H9 (cell line): ENCODE results near the gene OR8G5. TPM values are rescaled to one million over a fixed set of nuclear protein-coding genes. Genes with fewer than 3 reads are reported as not detected.

Experiments used
- DNase-seq: peaks from one replicate; pipeline ENCODE4 v3.0.0-alpha.2; 2017
- H2AFZ ChIP-seq: one replicate; pipeline ENCODE4 v1.6.1; 2013; ENCODE audit warnings: mild to moderate bottlenecking, low read length, control low read depth, moderate library complexity
- H2AK5ac ChIP-seq: 2 replicates; pipeline ENCODE4 v1.6.1; 2013; ENCODE audit warnings: low read length, control low read depth, mixed read lengths; ENCODE audit not compliant: insufficient read length
- H2BK120ac ChIP-seq: one replicate; pipeline ENCODE4 v1.6.1; 2013; ENCODE audit warnings: low read depth, mild to moderate bottlenecking, low read length, control low read depth, inconsistent platforms; ENCODE audit not compliant: poor library complexity, severe bottlenecking
- H2BK12ac ChIP-seq: 2 replicates; pipeline ENCODE4 v1.6.1; 2013; ENCODE audit warnings: low read length, control low read depth, mixed read lengths, low read depth; ENCODE audit not compliant: insufficient read length
- H2BK15ac ChIP-seq: 2 replicates; pipeline ENCODE4 v1.6.1; 2013; ENCODE audit warnings: low read depth, low read length, control low read depth
- H2BK20ac ChIP-seq: one replicate; pipeline ENCODE4 v1.6.1; 2013; ENCODE audit warnings: low read depth, mild to moderate bottlenecking, low read length, control low read depth, inconsistent platforms; ENCODE audit not compliant: poor library complexity, severe bottlenecking
- H2BK5ac ChIP-seq: 2 replicates; pipeline ENCODE4 v1.6.1; 2013; ENCODE audit warnings: low read length, control low read depth, mixed read lengths; ENCODE audit not compliant: insufficient read length
- H3K14ac ChIP-seq: 2 replicates; pipeline ENCODE4 v1.6.1; 2013; ENCODE audit warnings: low read length, control low read depth; ENCODE audit not compliant: insufficient read depth
- H3K18ac ChIP-seq: 2 replicates; pipeline ENCODE4 v1.6.1; 2013; ENCODE audit warnings: low read depth, mild to moderate bottlenecking, mixed read lengths, low read length, control low read depth; ENCODE audit not compliant: insufficient read length
- H3K23ac ChIP-seq: 2 replicates; pipeline ENCODE4 v1.6.1; 2013; ENCODE audit warnings: low read length, control low read depth, mixed read lengths, low read depth; ENCODE audit not compliant: insufficient read length
- H3K23me2 ChIP-seq: 2 replicates; pipeline ENCODE4 v1.6.1; 2013; ENCODE audit warnings: low read depth, mild to moderate bottlenecking, mixed read lengths, low read length, control low read depth; ENCODE audit not compliant: insufficient read length, poor library complexity, severe bottlenecking
- H3K27ac ChIP-seq: 2 replicates; pipeline ENCODE4 v1.5.1; 2013; ENCODE audit warnings: low read length, control low read depth, mixed read lengths, low read depth; ENCODE audit not compliant: insufficient read length
- H3K27me3 ChIP-seq: 2 replicates; pipeline ENCODE4 v1.6.1; 2013; ENCODE audit warnings: low read length, control low read depth, inconsistent platforms; ENCODE audit not compliant: insufficient read depth
- H3K4ac ChIP-seq: 2 replicates; pipeline ENCODE4 v1.6.1; 2013; ENCODE audit warnings: low read depth, mild to moderate bottlenecking, control low read depth, inconsistent platforms, low read length, moderate library complexity
- H3K4me1 ChIP-seq: 2 replicates; pipeline ENCODE4 v1.6.1; 2013; ENCODE audit warnings: low read length, control low read depth, inconsistent platforms; ENCODE audit not compliant: insufficient read depth
- H3K4me2 ChIP-seq: 2 replicates; pipeline ENCODE4 v1.6.1; 2013; ENCODE audit warnings: low read length, control low read depth, mixed read lengths; ENCODE audit not compliant: insufficient read length, insufficient read depth
- H3K56ac ChIP-seq: 2 replicates; pipeline ENCODE4 v1.6.1; 2013; ENCODE audit warnings: low read depth, mild to moderate bottlenecking, mixed read lengths, low read length, control low read depth; ENCODE audit not compliant: insufficient read length
- H3K79me1 ChIP-seq: 2 replicates; pipeline ENCODE4 v1.6.1; 2013; ENCODE audit warnings: low read depth, mild to moderate bottlenecking, moderate library complexity, low read length, control low read depth, inconsistent platforms; ENCODE audit not compliant: insufficient read depth, poor library complexity, severe bottlenecking
- H3K79me2 ChIP-seq: 2 replicates; pipeline ENCODE4 v1.6.1; 2013; ENCODE audit warnings: low read length, control low read depth, inconsistent platforms; ENCODE audit not compliant: insufficient read depth
- H3K9ac ChIP-seq: 2 replicates; pipeline ENCODE4 v1.6.1; 2013; ENCODE audit warnings: low read length, control low read depth, mixed read lengths; ENCODE audit not compliant: insufficient read length; ENCODE audit errors: extremely low read depth
- H3K9me3 ChIP-seq: one replicate; pipeline ENCODE4 v1.6.1; 2013; ENCODE audit warnings: low read depth, low read length, inconsistent platforms; ENCODE audit not compliant: control insufficient read depth
- H3T11ph ChIP-seq: one replicate; pipeline ENCODE4 v1.6.1; 2013; ENCODE audit warnings: mild to moderate bottlenecking, low read length, control low read depth, inconsistent platforms
- H4K20me1 ChIP-seq: one replicate; pipeline ENCODE4 v1.6.1; 2013; ENCODE audit not compliant: control insufficient read depth, insufficient read length, insufficient read depth
- H4K5ac ChIP-seq: 2 replicates; pipeline ENCODE4 v1.6.1; 2013; ENCODE audit warnings: low read depth, mild to moderate bottlenecking, mixed read lengths, low read length, control low read depth; ENCODE audit not compliant: insufficient read length
- H4K8ac ChIP-seq: replicated peaks from 2 replicates; pipeline ENCODE4 v1.6.1; 2013; ENCODE audit warnings: low read length, control low read depth, mixed read lengths, low read depth; ENCODE audit not compliant: insufficient read length
- H4K91ac ChIP-seq: 2 replicates; pipeline ENCODE4 v1.6.1; 2013; ENCODE audit warnings: low read depth, mild to moderate bottlenecking, moderate library complexity, mixed read lengths, low read length, control low read depth; ENCODE audit not compliant: insufficient read length
- H3K27ac Mint-ChIP-seq, 3 experiments: 2 replicates in 2 of 3; 3 replicates in 1 of 3; pipeline ENCODE4 v1.8.0; 2020 to 2021; ENCODE audit warnings: mixed read lengths in 3 of 3, mild to moderate bottlenecking in 1 of 3, moderate library complexity in 1 of 3
- H3K27me3 Mint-ChIP-seq: 2 replicates; pipeline ENCODE4 v1.8.0; 2021; ENCODE audit warnings: low read depth, mild to moderate bottlenecking, moderate library complexity, mixed read lengths
- H3K36me3 Mint-ChIP-seq, 3 experiments: 2 replicates in 2 of 3; 3 replicates in 1 of 3; pipeline ENCODE4 v1.8.0; 2020 to 2021; ENCODE audit warnings: low read depth in 3 of 3, mixed read lengths in 3 of 3; ENCODE audit not compliant: insufficient read depth in 1 of 3
- H3K4me1 Mint-ChIP-seq, 2 experiments: 2 replicates each; pipeline ENCODE4 v1.8.0; 2020; ENCODE audit warnings: mixed read lengths in 2 of 2
- H3K4me3 Mint-ChIP-seq, 2 experiments: 2 replicates in 1 of 2; 3 replicates in 1 of 2; pipeline ENCODE4 v1.8.0; 2020 to 2021; ENCODE audit warnings: mild to moderate bottlenecking in 2 of 2, mixed read lengths in 2 of 2, moderate library complexity in 1 of 2
- H3K9me3 Mint-ChIP-seq, 2 experiments: 2 replicates in 1 of 2; 3 replicates in 1 of 2; pipeline ENCODE4 v1.8.0; 2020; ENCODE audit warnings: mild to moderate bottlenecking in 2 of 2, mixed read lengths in 2 of 2, moderate library complexity in 1 of 2
- WGBS: extraction: QIAGEN DNeasy Blood & Tissue Kit; methylation state at CpG from one replicate; pipeline ENCODE4 v1.1.7; 2013; ENCODE audit warnings: missing lambda C conversion rate, low lambda C conversion rate, mixed read lengths; ENCODE audit not compliant: insufficient read length; ENCODE audit errors: extremely low coverage; 5-methylcytosine and 5-hydroxymethylcytosine counted together
- total RNA-seq: library from RNA; stranded (reverse); gene quantifications from 2 replicates; pipeline ENCODE4 v1.2.1, GENCODE V29; 2021
- TF ChIP-seq, protein P1 (sequence below): fragments of 200-600 bp; sonication (generic); conservative IDR thresholded peaks from 3 replicates; pipeline ENCODE4 v1.8.0; 2021; ENCODE audit warnings: antibody characterized with exemption, mild to moderate bottlenecking

OR8G5 gene
- total RNA-seq, 1 experiment from 2014 or later = not detected

DNA sequence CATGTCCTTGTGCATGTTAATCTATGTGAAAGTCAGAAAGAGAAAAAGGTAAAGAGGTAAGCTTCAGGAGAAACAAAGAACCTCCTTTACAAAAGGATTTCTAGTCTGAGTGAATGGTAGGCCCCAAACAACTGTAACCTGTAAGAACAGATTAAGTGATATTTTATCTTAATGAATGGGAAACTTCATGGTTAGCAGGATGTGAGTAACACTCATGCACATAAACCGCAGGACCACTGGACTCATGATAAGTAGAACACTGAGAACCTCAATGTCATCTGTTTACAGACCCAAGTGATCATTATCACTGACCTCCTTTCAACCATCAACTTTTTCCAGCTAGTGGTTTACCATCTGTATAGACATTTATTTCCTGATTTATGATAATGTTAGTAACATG, 19.9 kb downstream of the OR8G5 start:
- DNase-seq = no peak
- Histone ChIP-seq H3K79me2 (no peaks in the 10 kb centered on the region), H3K23ac (no peak overlapping the region), H3K18ac (no peak overlapping the region), H2BK15ac (no peak overlapping the region), H4K20me1 (no peaks in the 10 kb centered on the region), H2BK120ac (no peak overlapping the region), H2BK20ac (no peak overlapping the region), H3K4ac (no peak overlapping the region), H3K27ac (no peak overlapping the region), H2BK5ac (no peak overlapping the region), H4K8ac (no peak overlapping the region), H3K27me3 (no peaks in the 10 kb centered on the region), H3K23me2 (no peaks in the 10 kb centered on the region), H3K79me1 (no peaks in the 10 kb centered on the region), H2AK5ac (no peak overlapping the region), H3T11ph (no peak overlapping the region), H3K56ac (no peak overlapping the region), H3K9ac (no peak overlapping the region), H4K5ac (no peak overlapping the region), H2BK12ac (no peak overlapping the region), H3K4me1 (peaks cover 3% of the 10 kb centered on the region; the same call in 1 of the 2 replicates), H3K14ac (no peak overlapping the region), H2AFZ (no peak overlapping the region), H3K9me3 (no peaks in the 10 kb centered on the region), H3K4me2 (no peak overlapping the region), H4K91ac (no peak overlapping the region)
- no peak overlapping the region for H3K4me3 Mint-ChIP-seq
- H3K9me3 Mint-ChIP-seq = peaks cover under 1% of the 10 kb centered on the region in 2 experiments; a peak in 1 of 5 replicates
- H3K4me1 Mint-ChIP-seq = peaks cover 18 to 20% of the 10 kb centered on the region in 2 experiments
- no CpG with 5 or more reads among the region's 1 CpG for WGBS
- TF ChIP-seq, protein P1, sequence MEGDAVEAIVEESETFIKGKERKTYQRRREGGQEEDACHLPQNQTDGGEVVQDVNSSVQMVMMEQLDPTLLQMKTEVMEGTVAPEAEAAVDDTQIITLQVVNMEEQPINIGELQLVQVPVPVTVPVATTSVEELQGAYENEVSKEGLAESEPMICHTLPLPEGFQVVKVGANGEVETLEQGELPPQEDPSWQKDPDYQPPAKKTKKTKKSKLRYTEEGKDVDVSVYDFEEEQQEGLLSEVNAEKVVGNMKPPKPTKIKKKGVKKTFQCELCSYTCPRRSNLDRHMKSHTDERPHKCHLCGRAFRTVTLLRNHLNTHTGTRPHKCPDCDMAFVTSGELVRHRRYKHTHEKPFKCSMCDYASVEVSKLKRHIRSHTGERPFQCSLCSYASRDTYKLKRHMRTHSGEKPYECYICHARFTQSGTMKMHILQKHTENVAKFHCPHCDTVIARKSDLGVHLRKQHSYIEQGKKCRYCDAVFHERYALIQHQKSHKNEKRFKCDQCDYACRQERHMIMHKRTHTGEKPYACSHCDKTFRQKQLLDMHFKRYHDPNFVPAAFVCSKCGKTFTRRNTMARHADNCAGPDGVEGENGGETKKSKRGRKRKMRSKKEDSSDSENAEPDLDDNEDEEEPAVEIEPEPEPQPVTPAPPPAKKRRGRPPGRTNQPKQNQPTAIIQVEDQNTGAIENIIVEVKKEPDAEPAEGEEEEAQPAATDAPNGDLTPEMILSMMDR = no peak
- H3K27ac Mint-ChIP-seq = no peak overlapping the region; a peak in 1 of 7 replicates
- no peaks in the 10 kb centered on the region; a peak in 3 of 7 replicates for H3K36me3 Mint-ChIP-seq
- no peaks in the 10 kb centered on the region; the same call in 1 of the 2 replicates for H3K27me3 Mint-ChIP-seq
